Activated effector memory CD4-positive, alpha-beta T cell treated with anti-CD3 and anti-CD28 coated beads, Interleukin-2, amount 50 U/mL, for 16 hours (primary cell): ENCODE measurements around the gene CCNK.

Experiments
- DNase-seq: peaks from one replicate; pipeline ENCODE4 v3.0.0-alpha.2; 2020

Gene CCNK

DNA sequence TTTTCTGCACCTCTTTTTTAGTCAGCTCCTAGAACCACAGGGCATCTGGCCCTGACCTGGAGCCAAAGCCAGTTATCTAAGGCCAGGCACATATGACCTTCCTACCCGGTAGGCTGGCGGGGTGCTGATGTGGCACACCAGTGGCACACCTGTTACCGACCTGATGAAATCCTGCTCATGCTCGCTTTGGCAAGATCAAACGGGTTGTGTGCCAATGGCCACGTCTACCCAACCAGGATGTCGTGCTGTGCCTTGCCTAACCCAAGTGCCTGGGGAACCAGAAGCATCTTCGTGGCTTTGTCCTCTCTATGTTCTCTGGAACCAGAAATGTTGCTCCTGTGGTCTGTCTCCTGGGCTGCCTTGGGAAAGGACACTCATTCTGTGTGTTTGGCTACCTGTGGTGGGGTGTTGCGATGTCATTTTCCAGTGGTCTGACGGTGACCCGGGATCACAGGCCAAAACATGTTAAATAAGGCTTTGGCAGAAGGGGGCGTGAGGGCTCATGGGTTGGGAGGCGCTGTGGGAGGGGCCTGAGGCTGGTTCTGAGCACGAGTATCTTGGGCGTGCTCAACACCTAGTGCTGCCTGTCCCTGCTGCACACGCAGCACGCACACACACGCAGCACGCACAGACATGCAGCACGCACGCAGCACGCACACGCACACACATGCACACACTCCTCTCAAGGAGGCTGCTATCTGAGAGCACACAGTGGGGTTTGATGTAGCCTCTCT is 27.9 kb downstream of the CCNK start:
- DNase-seq, result no peak

DNA sequence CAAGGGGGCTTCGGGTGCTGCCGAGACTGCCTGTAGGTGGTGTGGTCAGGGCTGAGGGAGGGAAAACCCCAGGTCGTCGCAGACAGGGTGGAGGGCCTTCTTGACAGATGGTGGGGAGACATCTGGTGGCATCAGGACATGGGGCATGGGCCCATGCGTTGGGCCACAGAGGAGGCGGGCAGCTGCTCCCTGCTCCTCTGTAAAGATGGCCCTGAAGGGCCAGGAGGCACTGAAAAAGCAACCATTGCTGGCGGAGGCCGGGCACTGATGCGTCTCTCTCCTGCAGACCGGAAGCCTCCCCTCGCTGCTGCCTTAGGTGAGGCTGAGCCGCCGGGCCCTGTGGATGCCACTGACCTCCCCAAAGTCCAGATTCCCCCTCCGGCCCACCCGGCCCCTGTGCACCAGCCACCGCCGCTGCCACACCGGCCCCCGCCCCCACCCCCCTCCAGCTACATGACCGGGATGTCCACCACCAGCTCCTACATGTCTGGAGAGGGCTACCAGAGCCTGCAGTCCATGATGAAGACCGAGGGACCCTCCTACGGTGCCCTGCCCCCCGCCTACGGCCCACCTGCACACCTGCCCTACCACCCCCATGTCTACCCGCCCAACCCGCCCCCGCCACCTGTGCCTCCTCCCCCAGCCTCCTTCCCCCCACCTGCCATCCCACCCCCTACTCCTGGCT is 28.8 kb downstream of the CCNK start:
- no peak for DNase-seq

DNA sequence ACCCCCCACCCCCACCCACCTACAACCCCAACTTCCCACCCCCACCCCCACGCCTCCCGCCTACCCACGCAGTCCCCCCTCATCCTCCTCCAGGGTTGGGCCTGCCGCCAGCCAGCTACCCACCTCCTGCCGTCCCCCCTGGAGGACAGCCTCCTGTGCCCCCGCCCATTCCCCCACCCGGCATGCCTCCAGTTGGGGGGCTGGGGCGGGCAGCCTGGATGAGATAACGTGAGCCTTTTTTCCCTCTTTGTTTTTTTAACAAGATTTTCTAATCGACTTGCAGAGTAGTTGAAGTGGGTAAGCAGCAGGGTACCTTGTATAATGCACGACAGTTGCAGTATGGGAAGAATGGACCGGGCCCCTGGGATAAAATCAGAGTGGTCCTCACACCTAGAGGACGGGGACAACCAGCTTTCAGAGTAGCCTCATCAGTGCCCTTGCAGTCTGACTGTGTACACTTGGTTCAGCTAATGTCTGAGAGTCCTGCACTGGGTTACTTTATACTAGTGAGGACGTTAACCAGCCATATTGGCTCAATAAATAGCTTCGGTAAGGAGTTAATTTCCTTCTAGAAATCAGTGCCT is 29.4 kb downstream of the CCNK start:
- no peak for DNase-seq

DNA sequence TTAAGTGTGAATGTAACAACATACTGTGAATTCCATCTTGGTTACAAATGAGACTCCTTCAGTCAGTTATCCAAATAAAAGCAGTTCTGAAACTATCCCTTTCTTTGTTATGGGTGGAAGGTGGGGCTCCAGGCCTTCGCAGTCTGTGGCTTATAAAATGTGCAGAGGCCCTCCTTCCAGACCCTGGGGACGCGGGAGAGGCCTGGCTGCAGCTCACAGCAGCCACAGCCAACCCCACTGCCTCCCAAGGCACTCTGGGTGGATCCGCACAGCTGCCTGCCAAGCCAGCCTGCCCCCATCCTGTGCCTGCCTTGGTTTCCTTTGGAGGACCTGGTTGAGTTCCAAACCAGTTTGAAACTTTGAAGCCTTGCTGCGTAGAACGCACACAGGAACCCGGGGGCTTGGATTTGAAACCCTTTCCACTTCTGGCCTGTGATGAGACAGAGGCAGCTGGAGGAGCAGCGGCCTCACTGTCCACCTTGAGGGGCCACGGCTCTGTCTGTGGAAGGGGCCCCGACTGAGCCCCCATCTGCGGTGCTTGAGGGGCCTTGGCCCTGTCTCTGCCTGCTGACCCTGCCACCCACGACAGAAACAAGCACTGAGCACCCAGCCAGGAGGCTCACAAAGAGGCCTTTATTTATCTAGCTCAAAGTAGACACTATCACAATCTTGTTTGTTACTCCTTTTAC is 30.4 kb downstream of the CCNK start:
- peak; percentile 51 for DNase-seq

DNA sequence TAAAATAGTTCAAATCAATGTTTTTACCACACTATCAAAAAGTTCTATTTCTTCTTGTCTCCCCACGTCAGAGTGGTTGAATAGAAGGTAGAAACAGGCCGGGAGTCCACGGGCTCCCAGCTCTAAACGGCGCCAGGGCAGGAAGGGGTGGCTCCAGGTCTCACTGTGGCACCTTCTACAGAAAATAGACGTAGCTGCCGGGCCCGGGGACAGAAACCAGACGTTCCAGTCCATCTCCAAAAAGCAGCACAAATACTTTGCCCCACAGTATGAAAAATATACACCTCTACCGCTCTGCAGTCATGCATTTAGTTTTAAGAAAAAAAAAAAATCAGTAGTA is 30.9 kb downstream of the CCNK start:
- DNase-seq, result peak; percentile 33

DNA sequence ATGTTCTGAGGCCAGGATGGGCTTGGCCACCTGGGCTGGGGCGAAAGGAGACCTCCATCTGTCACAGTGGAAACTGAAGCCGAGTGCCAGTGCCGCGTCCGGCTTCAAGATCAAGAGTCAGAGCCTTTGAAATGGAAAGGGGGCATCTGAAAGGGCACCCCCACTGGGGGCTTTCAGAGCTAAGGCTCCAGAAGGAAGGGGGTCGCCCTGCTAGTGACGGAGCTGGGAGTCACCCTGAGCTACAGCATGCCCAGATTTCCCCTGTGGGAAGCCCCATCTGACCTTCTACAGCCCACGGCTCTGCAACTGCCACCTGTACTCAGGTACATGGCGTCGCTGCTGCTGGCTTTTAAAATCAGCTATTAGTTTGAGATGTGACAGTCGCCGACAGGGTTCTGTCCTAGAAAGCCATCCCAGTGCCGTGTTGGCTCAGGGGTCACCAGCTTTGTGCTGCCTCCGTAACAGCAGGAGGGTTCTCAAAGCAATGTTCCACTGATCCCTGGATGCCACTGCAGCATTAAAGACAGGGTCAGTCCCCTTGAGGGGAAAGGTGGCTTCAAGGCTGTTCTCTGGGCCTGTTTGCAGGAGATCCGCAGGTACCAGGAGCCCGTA is 31.5 kb downstream of the CCNK start:
- peak; percentile 58 for DNase-seq

DNA sequence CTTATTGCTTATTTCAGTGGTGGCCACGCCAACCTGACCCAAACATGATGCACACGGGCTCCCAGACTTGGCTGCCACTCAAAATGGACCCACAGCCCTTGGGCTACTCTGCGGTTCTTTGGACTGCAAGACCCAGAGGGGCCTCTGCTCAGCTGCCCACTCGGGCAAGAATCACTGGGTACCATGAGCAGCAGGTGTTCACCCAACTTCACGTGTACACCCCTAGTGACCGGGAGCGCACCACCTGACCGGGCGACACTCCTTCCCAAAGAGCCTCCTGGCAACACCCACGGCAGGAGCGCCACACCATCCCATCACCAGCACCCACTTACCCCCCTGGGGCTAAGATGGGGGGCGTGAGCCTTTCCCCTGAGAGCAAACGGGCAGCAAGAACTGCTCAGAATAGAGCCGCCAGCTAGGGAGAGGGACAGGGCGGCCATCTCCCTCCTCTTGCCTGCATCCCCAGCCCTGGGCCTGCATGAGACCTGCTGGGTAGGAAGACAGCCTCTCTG is 32.0 kb downstream of the CCNK start:
- DNase-seq, result no peak

DNA sequence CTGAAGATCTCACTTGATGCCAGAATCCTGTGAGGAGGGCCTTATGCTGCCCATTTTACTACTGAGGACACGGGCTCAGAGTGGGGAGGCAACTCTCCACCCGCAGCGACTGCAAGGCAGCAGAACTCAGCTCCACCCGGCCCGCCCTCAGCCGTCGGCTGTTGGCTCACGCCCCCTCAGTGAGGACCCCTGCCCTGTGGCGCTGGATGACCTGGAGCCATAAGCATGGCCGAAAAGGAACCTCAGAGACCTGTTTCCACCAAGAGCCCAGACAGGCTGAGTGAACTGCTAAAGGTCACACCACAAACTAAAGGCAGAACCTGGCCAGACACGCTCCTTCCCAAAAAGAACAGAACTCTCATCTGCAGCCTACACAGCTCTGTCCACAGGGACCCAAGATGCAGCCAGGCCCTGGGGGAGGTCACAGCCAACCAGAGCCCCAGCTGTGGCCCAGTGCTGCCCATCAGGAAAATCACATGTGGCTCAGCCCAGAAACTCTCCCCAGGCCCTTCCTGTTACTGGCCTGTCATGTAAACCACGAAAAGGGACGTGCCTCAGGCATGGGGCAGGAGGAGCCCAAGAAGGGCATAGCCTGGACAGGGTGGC is 32.8 kb downstream of the CCNK start:
- DNase-seq, result peak; percentile 56

DNA sequence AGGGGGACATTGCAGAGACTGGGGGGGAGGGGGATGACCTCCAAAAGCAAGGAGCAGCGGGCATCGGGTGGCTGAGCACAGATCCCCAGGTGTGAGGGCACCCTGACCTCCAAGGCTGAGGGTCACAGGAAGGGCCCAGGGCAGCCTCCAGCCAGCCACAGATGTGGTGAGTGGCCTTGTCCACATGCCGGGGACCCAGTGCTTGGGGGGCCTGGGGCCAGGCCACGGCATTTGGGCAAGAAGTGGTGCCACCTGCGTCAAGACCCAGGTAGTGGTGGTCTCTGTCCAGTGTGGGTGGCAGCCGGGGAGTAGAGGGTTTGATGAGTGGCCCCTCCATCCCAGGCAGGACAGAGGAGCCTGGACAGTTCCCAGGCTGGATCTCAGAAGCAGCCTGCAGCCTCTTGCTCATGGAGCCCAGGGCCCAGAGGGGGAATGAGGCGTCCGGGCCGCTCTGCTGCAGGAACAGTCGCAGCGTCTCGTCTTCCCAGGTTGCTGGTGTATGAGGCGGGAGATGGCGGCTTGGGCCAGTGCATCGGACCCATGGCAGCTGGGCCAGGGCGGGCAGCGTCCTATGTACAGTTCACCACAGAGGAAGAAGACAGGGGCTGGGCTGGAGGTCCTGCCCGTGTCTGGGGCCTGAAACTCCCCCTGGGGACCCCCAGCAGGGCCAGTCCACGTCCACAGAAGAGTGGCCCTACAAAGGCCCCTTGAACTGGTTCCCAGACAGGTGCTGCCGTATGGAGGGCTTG is 33.5 kb downstream of the CCNK start:
- peak; percentile 64 for DNase-seq

DNA sequence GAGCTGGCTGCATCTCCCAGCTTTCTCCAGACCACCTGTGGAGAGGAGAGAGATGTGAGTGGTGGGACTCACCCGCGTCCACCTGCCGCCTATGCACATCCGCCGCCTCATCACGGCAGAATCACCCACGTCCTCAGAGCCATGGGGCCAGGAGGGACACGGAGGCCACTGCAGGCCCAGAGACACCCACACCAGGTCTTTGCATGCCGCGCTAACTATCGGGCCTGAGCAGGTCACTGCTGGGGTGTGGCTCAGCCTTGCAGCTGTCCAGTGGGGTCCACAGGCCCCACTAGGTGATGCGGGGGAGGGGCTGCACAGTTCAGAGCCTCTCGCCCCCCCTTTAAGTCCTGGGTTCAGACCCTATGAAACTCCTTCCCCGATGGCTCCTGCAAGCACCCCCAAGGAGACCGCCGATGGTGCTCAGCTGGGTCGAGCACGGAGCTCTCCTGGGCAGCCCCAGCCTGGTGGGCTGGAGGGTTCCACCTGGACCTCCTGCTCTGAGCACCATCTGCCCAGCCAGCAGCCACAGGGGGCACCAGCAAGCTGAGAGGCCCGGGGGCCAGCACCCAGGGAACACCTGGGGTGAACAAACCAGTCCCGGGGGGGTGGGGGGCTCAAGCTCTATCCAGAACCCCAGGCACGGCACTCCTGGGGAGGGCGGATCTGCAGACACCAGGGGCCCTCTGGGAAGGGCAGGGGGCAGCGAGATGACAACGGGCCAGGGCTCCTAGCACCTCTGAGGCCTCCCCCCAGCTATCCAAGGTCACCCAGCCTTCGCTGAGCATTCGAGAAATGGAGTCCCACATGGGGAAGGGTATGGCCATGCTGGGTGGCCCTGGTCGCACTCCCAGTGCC is 34.3 kb downstream of the CCNK start:
- peak; percentile 56 for DNase-seq

DNA sequence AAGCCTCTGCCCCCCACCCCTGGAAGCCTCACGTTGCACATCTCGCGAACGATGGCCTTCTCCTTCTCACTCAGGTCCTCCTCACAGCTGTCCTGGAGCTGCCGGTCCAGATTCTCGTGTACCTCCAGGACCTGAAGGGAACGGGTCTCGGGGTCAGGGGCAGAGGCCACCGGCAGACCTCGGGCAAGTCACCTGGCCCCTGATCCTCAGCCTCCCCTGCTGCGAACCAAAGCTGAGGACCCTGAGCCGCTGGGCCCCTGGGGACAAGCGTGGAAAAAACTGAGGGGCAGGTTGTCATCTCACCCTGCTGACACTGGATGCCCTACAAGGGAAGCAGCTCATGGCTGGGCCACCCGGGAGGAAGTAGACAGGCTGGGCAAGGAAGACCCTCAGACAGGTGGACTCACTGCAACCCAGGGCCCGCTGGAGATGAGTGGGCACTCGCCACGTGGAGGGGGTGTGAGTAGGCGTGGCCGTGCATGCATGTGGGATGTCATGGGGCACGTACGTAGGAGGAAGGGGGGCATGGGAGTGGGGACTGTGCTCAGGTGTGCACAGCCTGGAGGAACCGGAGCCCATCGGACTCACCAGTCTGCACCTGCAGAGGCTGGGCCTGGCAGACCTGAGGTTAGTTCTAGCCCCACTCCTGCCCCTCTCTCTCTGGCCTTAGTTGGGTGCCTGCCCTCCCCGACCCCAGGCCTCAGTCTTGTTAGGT is 35.1 kb downstream of the CCNK start:
- peak; percentile 60 for DNase-seq

DNA sequence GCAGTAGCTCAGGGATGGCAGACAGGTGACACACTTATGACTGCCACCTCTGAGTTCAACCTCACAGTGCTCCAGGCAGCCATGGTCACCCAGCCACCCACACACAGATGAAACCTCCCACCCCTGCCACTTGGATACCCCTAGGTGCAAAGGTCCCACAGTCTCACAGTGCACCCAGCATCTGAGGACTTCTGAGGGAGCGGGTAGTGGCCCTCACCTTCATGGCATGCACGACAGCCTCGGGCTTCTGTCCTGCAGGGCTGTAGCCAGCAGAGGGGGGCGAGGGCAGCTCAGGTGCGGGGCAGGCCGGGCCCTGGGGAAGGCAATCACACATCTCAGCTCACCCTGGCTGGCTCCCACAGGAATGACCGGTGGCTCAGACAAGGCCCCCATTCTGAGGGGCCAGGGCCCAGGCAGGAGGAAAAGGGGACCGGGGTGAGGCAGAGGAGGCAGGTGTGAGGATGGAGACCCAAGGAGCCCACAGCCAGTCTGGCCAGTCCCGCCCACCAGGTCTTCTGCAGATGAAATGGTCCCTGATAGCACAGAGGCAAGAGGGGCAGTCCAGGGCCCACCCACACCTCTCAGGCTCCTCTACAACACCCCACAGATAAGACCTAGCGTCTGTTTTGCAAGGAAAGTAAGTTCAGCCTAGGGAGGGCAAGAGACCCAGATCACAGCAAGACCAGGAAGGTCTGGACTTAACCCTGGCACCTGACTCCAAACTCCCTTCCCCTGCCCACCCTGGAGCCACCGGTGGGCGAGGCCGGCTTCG is 35.8 kb downstream of the CCNK start:
- peak; percentile 51 for DNase-seq

DNA sequence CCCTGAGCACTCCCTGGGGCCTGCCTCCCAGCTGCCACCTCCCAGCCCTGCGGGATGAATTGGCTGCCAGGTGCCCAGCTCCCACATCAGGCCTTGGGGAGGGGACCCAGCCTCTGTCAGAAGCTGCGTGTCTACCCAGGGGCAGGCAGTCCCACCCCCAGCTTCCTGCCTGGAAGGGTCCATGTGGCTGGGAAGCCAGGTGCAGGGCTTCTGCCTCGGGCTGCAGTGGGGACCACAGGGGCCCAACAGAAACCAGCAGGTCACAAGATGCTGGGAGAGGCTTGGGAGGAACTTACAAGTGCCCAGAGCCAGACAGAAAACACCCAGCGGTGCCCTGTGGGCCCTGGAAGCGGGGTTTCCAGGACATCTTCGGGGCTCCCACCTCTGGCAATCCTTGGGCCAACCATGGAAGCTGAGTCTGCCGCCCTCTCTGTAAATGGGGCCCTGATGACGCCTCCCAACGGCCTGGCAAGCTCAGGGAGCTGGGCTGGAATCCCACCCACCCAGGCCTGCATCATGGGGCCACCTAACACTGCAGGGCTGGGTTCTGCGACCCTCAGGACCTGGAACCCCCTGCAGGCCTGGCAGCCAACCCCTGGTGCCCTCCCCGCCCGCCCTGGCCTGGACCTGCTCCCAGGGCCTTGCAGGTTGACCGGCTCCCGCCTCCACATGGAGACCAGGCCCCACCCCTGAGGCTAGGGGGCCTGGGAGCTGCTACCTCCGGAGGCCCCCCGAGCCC is 36.6 kb downstream of the CCNK start:
- peak; percentile 62 for DNase-seq

DNA sequence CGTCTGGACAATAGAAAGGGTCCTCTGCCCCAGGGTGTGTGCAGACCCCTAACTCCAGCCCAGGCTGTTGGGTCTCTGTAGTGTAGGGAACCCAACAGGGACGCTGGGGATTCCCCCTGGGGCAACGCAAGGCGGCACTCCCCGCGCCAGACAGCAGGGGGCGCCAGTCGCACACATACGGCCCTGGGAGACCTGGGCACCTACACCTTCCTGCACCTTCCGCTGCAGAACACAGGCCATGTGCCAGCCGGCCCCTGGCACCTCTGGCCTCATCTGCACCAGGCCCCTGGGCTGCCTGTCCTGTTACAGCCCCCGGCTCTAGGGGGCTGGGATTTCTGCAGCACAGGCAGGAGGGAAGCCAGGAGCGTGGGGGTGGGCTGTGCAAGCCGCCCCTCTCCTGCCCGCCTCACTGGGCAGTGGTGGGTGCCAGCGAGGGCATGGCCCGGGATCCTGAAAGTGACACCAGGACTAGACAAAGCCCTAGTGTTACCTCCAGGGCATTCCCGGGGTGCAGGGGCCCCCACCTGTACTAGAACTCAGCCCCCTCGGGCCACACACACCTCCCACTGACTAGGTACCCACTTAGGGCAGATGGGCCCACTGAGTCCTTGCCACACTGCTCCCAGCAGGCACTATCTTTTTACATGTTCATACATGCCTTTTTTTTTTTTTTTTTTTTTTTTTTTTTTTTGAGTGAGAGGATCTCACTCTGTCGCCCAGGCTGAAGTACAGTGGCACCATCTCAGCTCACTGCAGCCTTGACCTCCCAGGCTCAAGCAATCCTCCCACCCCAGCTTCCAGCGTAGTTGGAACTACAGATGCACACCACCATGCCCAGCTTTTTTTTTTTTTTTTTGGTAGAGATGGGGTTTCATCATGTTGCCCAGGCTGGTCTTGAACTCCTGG is 37.5 kb downstream of the CCNK start:
- peak; percentile 94 for DNase-seq

DNA sequence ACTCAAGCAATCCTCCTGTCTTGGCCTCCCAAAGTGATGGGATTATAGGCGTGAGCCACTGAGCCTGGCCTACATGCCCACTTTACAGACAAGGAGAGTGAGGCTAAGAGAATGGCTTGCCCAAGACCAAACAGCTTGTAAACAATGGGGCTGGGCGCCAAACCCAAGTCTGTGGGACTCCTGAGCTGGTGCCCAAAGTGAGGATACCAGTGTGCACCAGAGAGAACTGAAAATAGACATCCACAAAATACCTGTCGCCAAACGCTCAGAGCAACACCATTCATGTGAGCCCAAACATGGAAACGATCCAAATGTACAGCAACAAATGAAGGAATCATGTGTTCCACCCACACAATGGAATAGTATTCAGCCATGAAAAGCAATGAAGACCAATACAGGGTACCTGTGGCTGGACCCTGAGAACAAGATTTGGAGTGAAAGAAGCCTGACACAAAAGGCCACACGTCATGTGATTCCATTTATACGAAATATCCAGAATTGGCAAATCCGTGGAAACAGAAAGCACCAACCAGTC is 38.2 kb downstream of the CCNK start:
- no peak for DNase-seq

DNA sequence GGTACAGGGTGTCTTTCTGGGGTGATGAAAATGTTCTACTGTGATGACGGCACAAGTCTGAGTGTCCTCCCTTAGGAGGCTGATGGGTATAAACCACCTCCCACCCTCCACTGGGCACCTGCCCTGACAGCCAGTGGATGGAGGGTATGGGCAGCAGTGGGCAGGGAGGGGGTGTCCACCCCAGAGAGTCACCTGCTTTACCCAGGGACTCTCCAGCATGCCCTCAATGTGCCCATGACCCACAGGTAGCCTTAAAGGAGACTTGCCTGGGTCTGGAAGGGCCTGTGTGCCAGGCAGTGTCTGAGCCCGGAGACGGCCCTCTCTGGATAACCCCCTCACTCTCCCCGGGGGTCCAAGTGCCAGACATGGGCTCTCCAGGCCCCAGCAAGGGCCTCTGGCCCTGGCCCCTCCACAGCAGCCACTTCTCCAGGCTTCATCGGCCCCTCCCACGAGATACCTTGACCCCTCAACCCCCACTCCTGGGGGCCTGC is 38.8 kb downstream of the CCNK start:
- DNase-seq, result no peak

DNA sequence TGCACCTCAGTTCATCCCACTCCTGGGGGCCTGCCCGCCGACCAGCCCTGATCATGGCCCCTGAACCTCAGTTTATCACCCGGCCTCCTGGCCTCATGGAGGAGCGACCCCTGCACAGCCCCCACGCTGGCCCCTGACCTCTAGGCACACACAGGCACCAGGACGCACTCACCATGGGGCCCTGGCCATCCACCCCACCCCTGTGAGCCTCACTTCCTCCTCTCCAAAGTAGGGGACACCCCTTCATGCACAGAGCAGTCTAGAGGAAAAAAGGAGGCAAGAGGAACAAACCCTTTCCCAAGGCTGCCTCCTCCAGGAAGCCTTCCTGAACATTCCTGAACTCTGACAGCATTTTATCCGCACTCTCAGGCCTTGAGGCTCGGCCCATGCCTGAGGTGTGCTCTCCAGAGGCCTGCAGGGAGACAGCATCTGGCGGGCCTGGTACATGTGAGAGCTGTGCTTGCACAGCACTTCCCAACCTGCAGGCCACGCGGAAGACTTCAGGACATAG is 39.4 kb downstream of the CCNK start:
- DNase-seq, result no peak
